Neuronal stem cell (in vitro differentiated cells): ENCODE results near the gene FAM25C.
"Not testable (repeated sequence)": the region's sequence is repeated elsewhere in the genome, so short reads cannot be mapped to it uniquely, and the experiment has no call there.

Experiments
- DNase-seq: peaks from one replicate; pipeline ENCODE4 v3.0.0-alpha.2; 2013; ENCODE audit warnings: low spot score
- H2AFZ ChIP-seq: one replicate; pipeline ENCODE4 v1.6.1; 2013; ENCODE audit warnings: mild to moderate bottlenecking, low read length, inconsistent platforms
- H2AK5ac ChIP-seq: 2 replicates; pipeline ENCODE4 v1.6.1; 2013; ENCODE audit warnings: low read depth, mild to moderate bottlenecking, inconsistent platforms, low read length, moderate library complexity, mixed read lengths
- H2BK120ac ChIP-seq: 2 replicates; pipeline ENCODE4 v1.6.1; 2013; ENCODE audit warnings: low read depth, mild to moderate bottlenecking, inconsistent platforms, low read length, moderate library complexity, mixed read lengths
- H2BK12ac ChIP-seq: one replicate; pipeline ENCODE4 v1.6.1; 2013; ENCODE audit warnings: low read length, inconsistent platforms
- H2BK15ac ChIP-seq: 2 replicates; pipeline ENCODE4 v1.6.1; 2013; ENCODE audit warnings: mild to moderate bottlenecking, low read length, inconsistent platforms, mixed read lengths
- H2BK5ac ChIP-seq: one replicate; pipeline ENCODE4 v1.6.1; 2013; ENCODE audit warnings: inconsistent platforms, mild to moderate bottlenecking, low read length, moderate library complexity
- H3K14ac ChIP-seq: one replicate; pipeline ENCODE4 v1.6.1; 2013; ENCODE audit warnings: low read length, inconsistent platforms
- H3K18ac ChIP-seq: 2 replicates; pipeline ENCODE4 v1.6.1; 2013; ENCODE audit warnings: low read length, inconsistent platforms
- H3K23ac ChIP-seq: 2 replicates; pipeline ENCODE4 v1.6.1; 2013; ENCODE audit warnings: low read depth, mild to moderate bottlenecking, mixed read lengths, low read length, inconsistent platforms; ENCODE audit not compliant: poor library complexity
- H3K27ac ChIP-seq: replicated peaks from 3 replicates; pipeline ENCODE4 v1.5.1; 2013; ENCODE audit warnings: low read length, inconsistent platforms
- H3K27me3 ChIP-seq, 3 experiments: 2 replicates each; pipeline ENCODE4 v1.6.1; 2013; ENCODE audit warnings: low read length in 3 of 3, mild to moderate bottlenecking in 2 of 3, inconsistent platforms in 1 of 3, low read depth in 1 of 3, mixed read lengths in 1 of 3, moderate library complexity in 1 of 3; ENCODE audit not compliant: control insufficient read depth in 3 of 3, insufficient read depth in 3 of 3
- H3K36me3 ChIP-seq, 2 donors: replicated peaks in 1 of 2; 2 replicates each; pipeline ENCODE4 v1.6.1; 2013; ENCODE audit warnings: low read length in 2 of 2; ENCODE audit not compliant: control insufficient read depth in 2 of 2, insufficient read depth in 2 of 2
- H3K4ac ChIP-seq: 2 replicates; pipeline ENCODE4 v1.6.1; 2013; ENCODE audit warnings: inconsistent platforms, mild to moderate bottlenecking, low read length, moderate library complexity
- H3K4me1 ChIP-seq, 2 donors: 1 replicate in 1 of 2; 2 replicates in 1 of 2; pipeline ENCODE4 v1.6.1; 2013; ENCODE audit warnings: low read length in 2 of 2, low read depth in 1 of 2; ENCODE audit not compliant: control insufficient read depth in 2 of 2, insufficient read depth in 1 of 2
- H3K4me2 ChIP-seq: one replicate; pipeline ENCODE4 v1.6.1; 2013; ENCODE audit warnings: mild to moderate bottlenecking, low read length, inconsistent platforms; ENCODE audit not compliant: insufficient read depth, poor library complexity, severe bottlenecking
- H3K4me3 ChIP-seq, 2 donors: 2 replicates each; pipeline ENCODE4 v1.5.1; 2013; ENCODE audit warnings: low read length in 2 of 2, mild to moderate bottlenecking in 2 of 2, inconsistent platforms in 1 of 2, moderate library complexity in 1 of 2
- H3K79me1 ChIP-seq: one replicate; pipeline ENCODE4 v1.6.1; 2013; ENCODE audit warnings: low read depth, mild to moderate bottlenecking, inconsistent platforms, low read length, moderate library complexity
- H3K9ac ChIP-seq: one replicate; pipeline ENCODE4 v1.6.1; 2013; ENCODE audit warnings: mild to moderate bottlenecking, low read depth, low read length, inconsistent platforms; ENCODE audit not compliant: poor library complexity
- H3K9me3 ChIP-seq, 2 donors: replicated peaks in 1 of 2; 2 replicates each; pipeline versions ENCODE3 to v1.6.1; 2013; ENCODE audit warnings: low read length in 2 of 2, mild to moderate bottlenecking in 2 of 2, inconsistent platforms in 1 of 2, low read depth in 1 of 2, mixed read lengths in 1 of 2, moderate library complexity in 1 of 2; ENCODE audit not compliant: control insufficient read depth in 2 of 2, insufficient read depth in 1 of 2
- H4K8ac ChIP-seq: one replicate; pipeline ENCODE4 v1.6.1; 2013; ENCODE audit warnings: low read depth, mild to moderate bottlenecking, inconsistent platforms, low read length, moderate library complexity
- H4K91ac ChIP-seq: one replicate; pipeline ENCODE4 v1.6.1; 2013; ENCODE audit warnings: low read length, low read depth, mild to moderate bottlenecking, inconsistent platforms; ENCODE audit not compliant: poor library complexity
- WGBS, 2 donors: extraction: QIAGEN DNeasy Blood & Tissue Kit; methylation state at CpG; one replicate each; pipeline ENCODE4 v1.1.7; 2013; ENCODE audit warnings: missing lambda C conversion rate in 2 of 2, mixed read lengths in 1 of 2; ENCODE audit not compliant: insufficient read length in 2 of 2, insufficient replicate concordance in 1 of 2; ENCODE audit errors: extremely low coverage in 2 of 2; 5-methylcytosine and 5-hydroxymethylcytosine counted together

The FAM25C gene

DNA sequence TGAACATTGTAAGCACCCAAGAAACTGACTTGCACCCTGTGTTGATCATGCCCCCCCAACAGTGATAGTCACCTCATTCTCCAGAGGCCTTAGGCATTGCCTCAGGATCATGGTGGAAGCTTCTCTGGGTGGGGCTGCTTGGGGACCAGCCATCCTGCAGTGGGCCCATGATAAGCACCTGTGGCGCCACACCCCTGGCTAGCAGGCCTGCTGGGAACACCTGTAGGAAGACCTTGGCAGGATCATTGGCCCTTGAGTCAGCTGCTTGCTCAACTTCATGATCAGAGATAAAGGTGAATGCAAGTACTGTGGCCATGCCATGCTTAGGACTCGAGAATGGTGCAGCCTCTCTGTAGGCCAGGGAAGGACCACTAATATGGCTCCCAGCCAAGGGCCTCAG, 38.9 kb downstream of the FAM25C start:
- not testable (repeated sequence) for H4K8ac ChIP-seq, H3K14ac ChIP-seq, H3K27me3 ChIP-seq, H3K27ac ChIP-seq, H2BK120ac ChIP-seq, H3K4me2 ChIP-seq, H3K36me3 ChIP-seq, H3K9me3 ChIP-seq, H2BK12ac ChIP-seq, H3K4ac ChIP-seq, H2BK15ac ChIP-seq, DNase-seq, H3K4me3 ChIP-seq, H2AFZ ChIP-seq, H2AK5ac ChIP-seq, H3K9ac ChIP-seq, H3K18ac ChIP-seq, H3K4me1 ChIP-seq, H2BK5ac ChIP-seq, H4K91ac ChIP-seq, H3K23ac ChIP-seq, H3K79me1 ChIP-seq
- no CpG with 5 or more reads among the region's 2 CpGs for WGBS, 2 donors

- H2AFZ ChIP-seq, H3K9ac ChIP-seq, H3K36me3 ChIP-seq, H3K14ac ChIP-seq, H3K27ac ChIP-seq, H2BK12ac ChIP-seq, H2BK15ac ChIP-seq, H3K4me2 ChIP-seq, H3K79me1 ChIP-seq, H3K9me3 ChIP-seq, H2AK5ac ChIP-seq, H3K4me3 ChIP-seq, H4K91ac ChIP-seq, H3K18ac ChIP-seq, H2BK120ac ChIP-seq, H2BK5ac ChIP-seq, H3K4me1 ChIP-seq, H3K4ac ChIP-seq, H4K8ac ChIP-seq, H3K23ac ChIP-seq, H3K27me3 ChIP-seq, DNase-seq: not testable (repeated sequence)
- WGBS, 2 donors, result no CpG with 5 or more reads among the region's 5 CpGs
These were observed 39.9 kb downstream of the FAM25C start for GRCh38 chr10:47959677-47960076.

- H2BK120ac ChIP-seq, H4K8ac ChIP-seq, H3K14ac ChIP-seq, H2AK5ac ChIP-seq, H2BK12ac ChIP-seq, H3K4me1 ChIP-seq, DNase-seq, H3K9me3 ChIP-seq, H3K9ac ChIP-seq, H3K4me3 ChIP-seq, H2BK5ac ChIP-seq, H3K23ac ChIP-seq, H3K4me2 ChIP-seq, H3K27me3 ChIP-seq, H2AFZ ChIP-seq, H3K79me1 ChIP-seq, H2BK15ac ChIP-seq, H3K18ac ChIP-seq, H3K27ac ChIP-seq, H4K91ac ChIP-seq, H3K4ac ChIP-seq, H3K36me3 ChIP-seq: not testable (repeated sequence)
- WGBS, 2 donors, result no CpG with 5 or more reads among the region's 8 CpGs
These were observed 42.4 kb downstream of the FAM25C start for GRCh38 chr10:47957158-47957557.

- H3K4ac ChIP-seq, DNase-seq, H4K91ac ChIP-seq, H2BK120ac ChIP-seq, H3K4me1 ChIP-seq, H2AFZ ChIP-seq, H2AK5ac ChIP-seq, H3K36me3 ChIP-seq, H2BK12ac ChIP-seq, H2BK5ac ChIP-seq, H3K9ac ChIP-seq, H3K79me1 ChIP-seq, H3K9me3 ChIP-seq, H3K14ac ChIP-seq, H3K27ac ChIP-seq, H3K18ac ChIP-seq, H3K27me3 ChIP-seq, H3K4me3 ChIP-seq, H3K4me2 ChIP-seq, H2BK15ac ChIP-seq, H4K8ac ChIP-seq, H3K23ac ChIP-seq: not testable (repeated sequence)
- no CpG with 5 or more reads among the region's 1 CpG for WGBS, 2 donors
These were observed 52.2 kb downstream of the FAM25C start for GRCh38 chr10:47947424-47947823.
